Measurements from ENCODE around the gene LILRB5.

GRCh38 chr19:54298357-54299125, 41.5 kb upstream of the LILRB5 start:
- TF ChIP-seq CTCF (IDR thresholded peaks at IDR 0.05) = no peak
- TF ChIP-seq EZH2 (IDR thresholded peaks at IDR 0.05) = no peak
- TF ChIP-seq EZH2phosphoT487 (IDR thresholded peaks at IDR 0.05) = no peak
